C4-2B (cell line): ENCODE measurements around the gene UBQLNL.

Experiments
- H3K27ac ChIP-seq: fragments of 450-650 bp; 2 replicates; pipeline ENCODE4 v1.5.1; 2017
- CTCF ChIP-seq: fragments of 450-650 bp; conservative IDR thresholded peaks from 2 replicates; pipeline ENCODE4 v1.5.1; 2017; ENCODE audit warnings: mild to moderate bottlenecking
- ZFX ChIP-seq: fragments of 450-650 bp; IDR thresholded peaks from 2 replicates; pipeline ENCODE4 v1.6.1; 2017

The UBQLNL gene

DNA sequence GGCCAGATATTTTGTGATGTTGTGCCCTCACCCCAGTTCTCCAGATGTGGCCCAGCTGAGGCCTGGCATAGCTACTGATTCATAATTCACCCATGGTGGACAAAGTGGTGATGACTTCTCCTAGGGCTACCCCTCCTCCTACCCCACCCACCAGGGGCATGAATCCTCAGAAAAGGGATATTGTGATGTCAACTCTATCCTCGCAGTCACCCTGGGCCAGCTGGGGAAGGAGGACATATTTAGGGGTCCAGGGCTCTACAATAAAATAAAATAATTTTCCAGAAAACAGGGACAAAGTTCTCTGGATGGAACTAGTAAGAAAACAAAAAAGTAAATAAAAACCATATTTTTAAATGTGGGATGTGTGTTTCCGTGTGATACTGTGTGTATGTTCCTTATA lies at the start of gene UBQLNL:
Gene UBQLNL (minus strand): TSS at position 101 of the 400 bp plus-strand sequence. CDS start 258 bp downstream, outside the sequence.
- no peak for TF ChIP-seq CTCF
- TF ChIP-seq ZFX: no peak
- no peak within 1 kb of the TSS for H3K27ac ChIP-seq

DNA sequence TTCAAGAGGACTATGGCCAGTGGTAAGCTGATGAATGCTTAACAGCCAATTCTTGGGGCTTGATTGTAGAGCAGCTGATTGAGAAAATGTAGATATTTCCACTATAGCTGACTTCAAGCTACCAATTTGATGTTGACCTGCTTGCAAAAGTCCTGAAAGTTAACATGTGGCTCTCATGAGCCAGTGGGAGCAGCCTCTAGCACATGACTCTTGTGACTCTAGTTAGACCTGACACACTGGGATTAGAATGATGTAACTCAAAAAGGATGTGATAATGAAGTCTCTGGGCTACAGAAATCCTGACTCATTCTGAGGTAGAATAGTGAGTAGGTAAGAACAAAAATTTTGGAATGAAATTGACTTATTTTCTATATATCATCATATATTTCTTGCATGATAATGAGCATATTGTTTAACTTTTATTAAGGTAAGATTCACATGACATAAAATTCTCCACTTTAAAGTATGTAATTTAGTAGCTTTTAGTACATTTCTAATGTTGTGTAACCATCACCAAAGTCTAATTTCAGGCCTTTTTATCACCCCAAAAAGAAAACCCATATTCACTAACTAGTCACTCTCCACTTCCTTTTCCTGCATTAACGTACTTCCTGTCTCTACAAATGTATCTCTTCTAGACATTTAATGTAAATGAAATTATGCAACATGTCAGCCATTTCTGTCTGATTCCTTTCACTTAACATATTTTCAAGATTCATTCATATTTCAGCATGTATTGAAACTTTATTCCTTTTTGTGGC lies 47.9 kb upstream of the UBQLNL start:
- no peak for TF ChIP-seq CTCF
- TF ChIP-seq ZFX: no peak
- H3K27ac ChIP-seq: no peak overlapping the region

GRCh38 chr11:5557751-5558150 lies 41.3 kb upstream of the UBQLNL start:
- H3K27ac ChIP-seq: no peak overlapping the region
- TF ChIP-seq CTCF (no peak), ZFX (no peak)

DNA sequence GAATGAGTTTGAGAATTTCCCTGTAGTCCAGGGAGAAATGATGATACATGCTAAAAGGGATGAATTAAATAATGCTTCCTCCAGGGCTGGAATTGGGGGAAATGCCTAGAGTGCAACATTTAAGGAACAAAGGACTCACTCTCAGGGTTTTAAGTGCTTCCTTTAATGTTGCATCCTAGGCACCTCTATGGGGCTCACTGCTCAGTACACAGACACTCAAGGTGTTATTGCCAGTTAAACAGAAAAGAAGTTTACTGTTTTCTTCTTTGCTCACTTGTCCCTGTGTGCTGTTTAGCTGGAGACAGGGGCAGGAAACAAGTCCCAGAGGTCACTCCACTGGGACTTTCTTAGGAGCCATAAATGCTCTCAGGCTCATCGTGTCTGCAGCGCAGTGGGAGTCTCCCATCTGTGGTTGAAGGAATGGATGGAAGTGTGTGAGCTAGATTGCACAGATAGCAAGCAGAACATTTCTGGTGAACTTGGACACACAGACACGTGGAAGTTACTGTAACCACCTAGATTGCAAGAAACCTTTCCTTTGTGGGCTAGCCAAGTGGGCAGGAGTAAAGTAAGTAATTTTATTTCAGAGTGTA lies 40.2 kb upstream of the UBQLNL start:
- H3K27ac ChIP-seq: no peak overlapping the region
- TF ChIP-seq CTCF (no peak), ZFX (no peak)

DNA sequence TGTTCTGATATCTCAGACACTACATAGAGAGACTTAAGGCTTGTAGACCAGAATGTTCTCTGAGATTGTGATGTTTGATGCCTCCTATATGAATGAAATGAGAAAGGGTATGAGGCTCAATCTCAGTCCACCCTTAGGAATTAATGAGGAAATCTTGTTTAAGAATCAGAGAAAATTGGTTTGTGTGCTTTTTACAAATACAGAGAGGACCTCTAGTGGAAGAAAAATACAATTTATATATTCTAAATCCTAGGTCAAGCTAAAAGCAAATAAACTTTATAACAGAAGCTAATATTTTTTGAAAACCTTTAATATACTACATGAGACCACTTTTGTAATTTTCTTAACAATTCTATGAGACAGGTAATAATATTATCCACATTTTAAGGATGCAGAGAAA lies 36.8 kb upstream of the UBQLNL start:
- TF ChIP-seq ZFX (no peak), CTCF (peak; percentile 46)

DNA sequence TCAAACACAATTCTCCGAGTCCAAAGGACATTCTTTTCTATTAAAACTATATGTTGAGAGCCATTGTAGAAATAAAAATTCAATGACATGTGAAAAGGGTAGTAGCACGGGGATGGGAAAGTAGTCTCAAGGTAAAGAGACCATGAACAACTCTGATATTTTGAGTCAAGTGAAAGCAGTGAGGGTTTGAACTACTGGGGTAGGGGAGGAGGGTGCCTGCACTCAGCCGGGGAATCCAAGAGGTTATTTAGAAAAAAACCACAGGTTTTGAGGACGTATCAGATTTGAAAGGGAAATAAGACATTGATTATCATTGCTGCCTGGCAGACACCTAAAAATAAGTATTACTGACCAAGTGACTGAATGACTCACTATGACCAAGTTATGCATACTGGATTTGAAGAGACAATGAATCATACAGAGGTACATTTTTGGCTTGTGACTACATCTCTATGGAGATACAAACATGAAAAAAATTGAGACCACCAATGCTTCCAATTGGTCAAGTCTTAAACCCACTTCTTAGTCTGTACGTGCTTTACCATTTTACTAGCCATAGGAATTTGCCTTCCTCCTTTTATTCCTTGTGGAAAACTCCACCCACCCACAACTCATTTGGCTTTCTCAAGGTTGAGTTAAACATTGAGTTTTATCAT lies 34.1 kb upstream of the UBQLNL start:
- TF ChIP-seq ZFX: no peak
- no peak overlapping the region for H3K27ac ChIP-seq

More for the DNA sequence above, 36.8 kb upstream of the UBQLNL start:
- no peak overlapping the region for H3K27ac ChIP-seq

DNA sequence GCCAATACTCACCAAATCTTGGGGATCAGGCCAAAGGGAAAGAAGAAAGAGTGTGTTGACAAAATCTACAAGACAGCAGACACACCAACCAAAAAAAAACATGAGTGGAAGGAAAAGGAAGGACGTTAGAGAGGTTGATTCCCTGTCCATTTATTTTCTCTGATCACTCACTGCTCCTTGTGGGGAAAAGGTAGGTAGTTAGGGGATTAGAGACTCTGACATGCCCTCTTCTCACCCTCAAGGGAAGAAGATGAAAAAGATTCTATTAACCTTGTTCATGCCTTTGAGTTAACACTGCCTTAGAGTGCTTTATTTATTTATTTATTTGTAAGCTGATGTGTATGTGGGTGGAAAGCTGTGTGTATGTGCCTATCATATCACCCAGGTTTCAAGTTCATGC lies 31.9 kb upstream of the UBQLNL start, which contains the start of gene OR52H1:
Gene OR52H1 (minus strand): TSS at position 101 of the 400 bp plus-strand sequence. CDS start 3,035 bp downstream, outside the sequence.
- TF ChIP-seq CTCF (no peak), ZFX (no peak)
- no peak within 1 kb of the TSS for H3K27ac ChIP-seq
